PC-3 (cell line): Measurements from ENCODE around the gene OSBPL6.

Experiments used
- EZH2 ChIP-seq: fragments of 300-600 bp; sonication (generic); IDR thresholded peaks from one replicate; pipeline ENCODE4 v1.6.1; 2017; ENCODE audit warnings: antibody characterized with exemption, mild to moderate bottlenecking, low read length; ENCODE audit not compliant: unreplicated experiment
- EZH2phosphoT487 ChIP-seq: fragments of 300-600 bp; sonication (generic); IDR thresholded peaks from 2 replicates; pipeline ENCODE4 v1.6.1; 2018; ENCODE audit warnings: mild to moderate bottlenecking, antibody characterized with exemption, low read length, borderline replicate concordance
- TF ChIP-seq, protein P1 (sequence below): fragments of 300-600 bp; sonication (generic); conservative IDR thresholded peaks from 2 replicates; pipeline ENCODE4 v1.5.1; 2017; ENCODE audit warnings: antibody characterized with exemption, low read depth, mild to moderate bottlenecking, low read length

DNA sequence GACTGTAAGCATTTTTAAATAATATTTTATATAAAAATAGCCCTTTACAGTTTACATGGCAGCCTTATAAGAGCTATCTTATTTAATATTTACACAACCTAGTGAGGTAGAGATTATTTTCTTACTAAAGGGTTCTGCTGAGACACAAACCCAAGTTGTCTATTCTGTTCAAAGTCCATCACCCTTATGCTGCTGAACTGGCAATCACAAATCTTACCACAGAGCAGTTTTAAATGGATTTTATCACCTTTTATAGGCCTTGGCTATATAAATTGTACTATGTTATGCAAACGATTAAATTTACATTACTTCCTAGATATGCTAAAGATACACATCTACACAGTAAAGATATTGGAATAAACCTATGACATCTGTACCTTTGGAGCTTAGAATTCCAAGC is 41.3 kb upstream of the OSBPL6 start:
- TF ChIP-seq, protein P1, sequence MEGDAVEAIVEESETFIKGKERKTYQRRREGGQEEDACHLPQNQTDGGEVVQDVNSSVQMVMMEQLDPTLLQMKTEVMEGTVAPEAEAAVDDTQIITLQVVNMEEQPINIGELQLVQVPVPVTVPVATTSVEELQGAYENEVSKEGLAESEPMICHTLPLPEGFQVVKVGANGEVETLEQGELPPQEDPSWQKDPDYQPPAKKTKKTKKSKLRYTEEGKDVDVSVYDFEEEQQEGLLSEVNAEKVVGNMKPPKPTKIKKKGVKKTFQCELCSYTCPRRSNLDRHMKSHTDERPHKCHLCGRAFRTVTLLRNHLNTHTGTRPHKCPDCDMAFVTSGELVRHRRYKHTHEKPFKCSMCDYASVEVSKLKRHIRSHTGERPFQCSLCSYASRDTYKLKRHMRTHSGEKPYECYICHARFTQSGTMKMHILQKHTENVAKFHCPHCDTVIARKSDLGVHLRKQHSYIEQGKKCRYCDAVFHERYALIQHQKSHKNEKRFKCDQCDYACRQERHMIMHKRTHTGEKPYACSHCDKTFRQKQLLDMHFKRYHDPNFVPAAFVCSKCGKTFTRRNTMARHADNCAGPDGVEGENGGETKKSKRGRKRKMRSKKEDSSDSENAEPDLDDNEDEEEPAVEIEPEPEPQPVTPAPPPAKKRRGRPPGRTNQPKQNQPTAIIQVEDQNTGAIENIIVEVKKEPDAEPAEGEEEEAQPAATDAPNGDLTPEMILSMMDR: no peak
- no peak for TF ChIP-seq EZH2
- TF ChIP-seq EZH2phosphoT487: no peak
